Neural progenitor cell (in vitro differentiated cells): Measurements from ENCODE around the gene YDJC.

ENCODE experiments used
- EZH2phosphoT487 ChIP-seq: fragments of 200-600 bp; sonication (generic); IDR thresholded peaks from 2 replicates; pipeline ENCODE4 v1.6.1; 2017; ENCODE audit warnings: antibody characterized with exemption
- TF ChIP-seq, protein P1 (sequence below): fragments of 200-600 bp; sonication (generic); IDR thresholded peaks from 2 replicates; pipeline ENCODE4 v1.5.1; 2017; ENCODE audit warnings: antibody characterized with exemption, mild to moderate bottlenecking

DNA sequence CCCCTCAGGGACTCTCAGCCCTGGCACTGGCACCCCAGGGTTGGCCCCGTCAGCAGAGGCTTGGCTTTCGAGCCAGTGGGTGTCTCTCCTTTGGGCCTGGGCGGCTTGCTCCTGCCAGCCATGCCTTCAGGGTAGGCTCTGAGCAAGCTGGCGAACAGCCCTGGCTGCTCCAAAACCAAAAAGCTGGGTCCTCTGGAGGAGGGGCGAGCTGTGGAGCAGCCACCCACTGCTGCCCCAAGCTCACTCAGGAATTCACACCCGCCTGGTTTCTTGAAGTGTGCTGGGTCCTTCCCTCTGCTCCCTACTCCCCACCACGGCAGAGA is 6.2 kb downstream of the YDJC start:
- TF ChIP-seq, protein P1, sequence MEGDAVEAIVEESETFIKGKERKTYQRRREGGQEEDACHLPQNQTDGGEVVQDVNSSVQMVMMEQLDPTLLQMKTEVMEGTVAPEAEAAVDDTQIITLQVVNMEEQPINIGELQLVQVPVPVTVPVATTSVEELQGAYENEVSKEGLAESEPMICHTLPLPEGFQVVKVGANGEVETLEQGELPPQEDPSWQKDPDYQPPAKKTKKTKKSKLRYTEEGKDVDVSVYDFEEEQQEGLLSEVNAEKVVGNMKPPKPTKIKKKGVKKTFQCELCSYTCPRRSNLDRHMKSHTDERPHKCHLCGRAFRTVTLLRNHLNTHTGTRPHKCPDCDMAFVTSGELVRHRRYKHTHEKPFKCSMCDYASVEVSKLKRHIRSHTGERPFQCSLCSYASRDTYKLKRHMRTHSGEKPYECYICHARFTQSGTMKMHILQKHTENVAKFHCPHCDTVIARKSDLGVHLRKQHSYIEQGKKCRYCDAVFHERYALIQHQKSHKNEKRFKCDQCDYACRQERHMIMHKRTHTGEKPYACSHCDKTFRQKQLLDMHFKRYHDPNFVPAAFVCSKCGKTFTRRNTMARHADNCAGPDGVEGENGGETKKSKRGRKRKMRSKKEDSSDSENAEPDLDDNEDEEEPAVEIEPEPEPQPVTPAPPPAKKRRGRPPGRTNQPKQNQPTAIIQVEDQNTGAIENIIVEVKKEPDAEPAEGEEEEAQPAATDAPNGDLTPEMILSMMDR = no peak
- no peak for TF ChIP-seq EZH2phosphoT487
